M059J (cell line): ENCODE results near the gene DPF3. TPM values are rescaled to one million over a fixed set of nuclear protein-coding genes. Genes with fewer than 3 reads are reported as not detected.
A peak's percentile ranks its signal among the peaks of the same experiment; 100 is the strongest.

Source experiments
- DNase-seq: peaks from one replicate; pipeline ENCODE4 v3.0.0-alpha.2; 2012; ENCODE audit warnings: low read depth
- total RNA-seq: library from RNA; depleted of rRNA; stranded (reverse); fragments of >200 nt; shearing (Covaris generic); gene quantifications from 2 replicates; pipeline ENCODE4 v1.2.3, GENCODE V29; 2014

DPF3 gene
- total RNA-seq, 1 experiment from 2014 or later = 8.3 TPM

DNA sequence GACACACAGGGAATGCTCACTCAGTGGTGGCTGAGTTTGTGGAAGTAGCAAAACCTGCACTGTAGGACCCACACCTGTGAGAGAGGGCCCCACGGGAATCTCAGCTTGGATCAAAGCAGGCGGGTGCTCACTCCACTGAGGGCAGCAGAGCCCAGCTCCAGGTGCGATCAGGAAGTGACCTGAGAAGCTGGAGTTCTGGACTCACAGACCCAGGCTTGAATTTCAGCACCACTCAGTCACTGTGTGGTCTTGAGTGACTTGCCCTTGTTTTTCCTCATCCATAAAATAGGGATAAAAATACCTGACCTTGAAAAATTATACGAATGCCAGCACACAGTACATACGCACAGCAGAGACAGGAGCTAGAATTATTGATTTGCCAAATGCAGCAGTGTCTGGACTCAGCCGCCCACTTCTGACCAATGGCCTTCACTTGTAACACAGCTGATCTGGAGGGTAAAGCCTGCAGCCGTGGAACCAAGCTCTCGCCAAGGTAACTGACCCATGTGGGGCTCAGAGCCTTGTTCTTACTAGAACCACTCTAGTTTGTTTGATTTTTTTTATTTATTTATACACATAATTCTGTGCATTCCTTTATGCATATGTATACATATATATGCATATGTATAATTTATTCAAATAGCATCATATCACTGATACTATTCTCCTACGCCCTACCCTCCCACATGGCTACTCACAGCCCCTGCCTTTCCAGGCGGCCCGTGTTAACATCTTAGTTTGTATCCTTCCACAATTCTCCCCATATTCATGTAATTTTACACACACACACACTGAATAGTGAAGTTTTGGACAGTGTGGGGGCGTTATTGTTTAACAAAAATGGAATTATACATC is 53.9 kb downstream of the DPF3 start:
- DNase-seq = no peak

DNA sequence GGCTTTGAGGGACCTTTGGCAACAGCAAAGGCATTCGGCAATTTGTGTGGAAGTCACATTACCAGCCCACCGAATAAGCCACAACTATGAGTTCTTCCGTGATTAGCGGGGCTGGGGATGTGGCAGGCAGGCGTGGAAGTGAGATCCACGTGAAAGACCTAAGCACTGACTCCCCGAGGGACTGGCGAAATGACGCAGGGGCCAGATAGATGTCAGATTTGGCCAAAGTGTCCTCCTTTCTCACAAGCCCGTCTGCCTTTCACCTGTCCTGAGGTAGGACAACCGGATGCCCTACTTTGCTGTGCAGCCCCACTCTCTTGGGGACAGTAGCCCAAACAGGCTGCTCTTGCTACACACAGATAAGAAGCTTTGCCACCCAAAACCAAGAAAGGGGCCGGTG is 54.5 kb downstream of the DPF3 start:
- no peak for DNase-seq

DNA sequence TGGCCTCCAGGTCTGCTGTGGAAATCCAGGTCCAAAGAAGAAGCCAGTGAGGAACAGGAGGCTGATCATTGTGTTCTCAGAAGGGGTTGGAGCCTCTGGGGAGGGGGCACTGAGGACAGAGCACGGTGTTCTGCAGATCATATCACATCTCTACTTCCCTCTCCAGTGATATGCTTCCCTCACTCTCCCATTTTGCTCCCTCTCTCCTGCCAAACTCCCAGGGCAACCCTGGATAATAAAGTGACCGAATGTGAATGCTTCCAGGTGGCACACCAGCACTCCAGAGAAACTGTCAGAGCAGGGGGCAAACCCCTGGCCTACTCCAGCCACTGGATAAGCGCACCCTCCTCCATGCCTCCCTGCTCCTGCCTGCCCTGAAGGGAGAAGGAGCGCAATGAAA is 57.8 kb downstream of the DPF3 start:
- no peak for DNase-seq

DNA sequence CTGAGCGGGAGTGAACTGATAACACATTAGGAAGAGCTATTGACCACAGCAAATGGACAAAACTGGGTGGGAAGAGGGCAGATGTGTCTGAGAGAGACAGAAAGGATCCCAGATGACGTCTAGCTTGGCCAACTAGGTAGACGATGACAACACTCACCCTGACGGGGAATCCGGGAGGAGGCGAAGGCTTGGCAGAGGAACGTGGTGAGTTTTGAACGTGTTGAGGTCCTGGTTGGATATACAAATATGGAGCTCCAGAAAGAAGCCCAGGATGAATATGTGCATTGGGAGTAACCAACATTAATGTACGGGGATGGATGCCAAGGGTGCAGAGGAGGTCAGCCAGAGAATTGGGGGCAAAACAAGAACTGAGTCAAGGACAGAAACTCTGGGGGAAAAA is 60.7 kb downstream of the DPF3 start:
- no peak for DNase-seq

DNA sequence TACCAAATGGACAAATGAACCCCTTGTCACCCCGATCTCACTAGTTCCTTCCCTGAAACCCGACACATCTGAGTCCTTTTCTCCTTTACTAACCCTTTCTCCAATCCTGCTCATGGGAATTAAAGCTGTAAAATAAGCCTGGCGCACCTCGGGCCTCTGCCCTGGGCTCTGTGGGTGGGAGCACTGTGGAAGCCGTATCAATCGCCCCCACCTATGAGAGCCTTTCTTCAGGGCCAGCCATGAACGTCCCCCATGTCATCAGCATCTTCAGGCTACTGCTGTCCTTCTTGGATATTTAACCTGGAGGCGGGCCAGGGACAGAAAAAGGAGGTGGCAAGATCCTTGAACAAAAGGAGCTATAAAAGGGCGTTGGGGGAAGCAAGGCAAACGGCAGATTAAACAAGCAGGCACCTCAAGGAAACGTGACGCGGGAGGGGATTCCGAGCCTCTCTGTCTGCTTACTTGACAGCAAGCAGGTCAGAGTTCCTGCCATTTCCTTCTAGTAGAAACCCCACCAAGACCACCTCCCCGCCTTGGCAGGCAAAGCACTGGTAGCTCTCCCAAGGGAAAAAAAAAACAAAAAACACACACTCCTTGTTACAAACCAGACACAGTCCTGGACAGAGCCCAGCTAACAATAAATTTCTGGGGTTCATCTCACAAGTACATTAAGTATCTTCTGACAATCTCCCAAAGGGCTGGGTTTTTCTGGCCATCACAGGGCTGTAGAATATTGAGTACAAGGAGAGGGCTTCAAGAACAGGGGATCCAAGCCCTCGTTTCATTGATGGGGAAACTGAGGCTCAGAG is 62.9 kb downstream of the DPF3 start:
- DNase-seq = no peak

DNA sequence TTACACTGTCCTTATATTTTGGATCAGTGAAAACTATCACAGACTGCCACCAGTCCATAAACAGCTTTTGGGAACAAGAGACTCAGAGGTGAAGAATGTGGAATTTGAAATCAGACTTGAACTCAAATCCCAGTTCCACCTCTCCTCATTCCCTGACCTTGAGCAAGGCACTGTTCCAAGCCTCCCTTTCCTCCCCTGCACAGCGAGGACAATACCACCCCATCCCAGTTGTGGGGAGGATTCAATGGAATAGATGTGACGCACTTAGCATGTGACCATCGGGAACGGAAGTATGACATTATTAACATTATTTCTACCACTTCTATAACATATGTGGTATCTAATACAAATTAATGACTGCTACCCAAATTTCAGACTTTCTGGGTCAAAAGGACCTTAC is 63.5 kb downstream of the DPF3 start:
- no peak for DNase-seq

DNA sequence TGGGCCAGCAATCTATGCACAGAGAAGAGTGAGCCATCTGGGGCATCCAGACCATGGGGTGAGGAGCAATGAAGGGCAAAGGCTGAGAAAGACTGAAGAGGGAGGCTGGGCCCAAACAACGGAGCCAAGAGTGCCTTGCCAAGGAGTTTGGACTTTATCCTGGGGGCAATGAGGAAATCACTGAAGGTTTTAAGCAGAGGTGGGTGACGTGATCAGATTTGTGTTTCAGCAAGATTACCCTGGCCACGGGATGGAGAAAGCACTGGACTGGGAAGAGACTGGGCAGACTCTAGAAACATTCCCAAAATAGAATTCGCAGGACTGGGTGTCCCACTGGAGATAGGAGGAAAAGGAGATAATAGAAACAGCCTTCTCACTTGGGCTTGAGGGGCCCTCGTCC is 65.3 kb downstream of the DPF3 start:
- DNase-seq = no peak

DNA sequence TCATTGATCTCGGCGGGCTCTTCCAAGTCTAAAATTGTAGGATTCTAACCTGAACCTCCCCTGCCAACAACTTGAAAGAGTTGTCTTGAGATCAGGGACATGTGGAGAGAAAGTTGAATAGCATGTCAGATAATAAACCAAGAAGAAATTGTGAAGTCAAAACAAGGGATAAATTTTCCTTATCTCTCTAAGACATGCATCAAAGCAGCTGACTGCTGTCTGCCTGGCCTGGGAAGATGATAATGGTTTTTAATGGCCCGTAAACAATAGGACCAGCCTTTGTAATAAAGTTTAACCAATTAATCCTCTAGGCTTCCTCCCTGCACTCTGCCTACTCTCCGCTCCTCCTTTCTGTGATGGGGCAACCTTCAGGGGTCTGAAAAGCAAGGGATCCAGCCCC is 67.9 kb downstream of the DPF3 start:
- DNase-seq = no peak

DNA sequence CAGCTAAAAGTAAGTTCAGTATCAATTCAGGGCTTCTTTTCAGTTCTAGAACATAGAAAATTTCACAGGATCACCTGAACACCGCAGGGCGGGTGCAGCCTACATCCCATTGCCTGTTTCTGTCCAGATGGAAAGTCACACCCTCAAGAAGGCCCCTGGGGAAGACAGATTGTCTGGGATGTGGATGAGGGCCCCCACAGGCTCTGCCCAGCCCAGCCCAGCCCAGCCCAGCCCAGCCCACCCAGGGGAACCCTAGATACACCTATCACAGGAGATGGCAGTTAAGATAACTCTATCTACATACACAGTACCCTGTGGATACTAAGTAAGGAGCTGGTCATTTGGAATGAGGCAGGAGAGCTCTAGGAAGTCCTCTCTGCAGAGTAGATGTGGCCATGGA is 68.4 kb downstream of the DPF3 start:
- DNase-seq = no peak

DNA sequence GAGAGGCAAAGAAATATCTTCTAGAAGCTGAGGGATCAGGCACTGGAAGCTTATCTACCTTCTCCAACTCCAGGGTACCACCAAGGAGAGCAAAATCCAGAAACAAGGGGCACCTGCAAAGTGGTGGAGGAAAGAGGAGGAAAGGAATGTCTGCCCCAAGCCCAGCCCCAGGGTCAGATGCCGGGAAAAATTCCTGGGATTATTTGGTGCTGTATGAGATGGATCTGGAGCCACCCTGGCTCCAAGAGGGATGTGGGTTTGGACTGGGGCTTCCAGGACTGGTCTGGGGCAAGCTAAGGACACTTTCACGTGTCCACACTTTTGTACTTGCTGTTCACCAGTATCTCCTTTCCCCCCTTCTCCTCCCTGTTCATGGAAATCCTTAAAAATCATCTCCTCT is 69.8 kb downstream of the DPF3 start:
- DNase-seq = no peak

DNA sequence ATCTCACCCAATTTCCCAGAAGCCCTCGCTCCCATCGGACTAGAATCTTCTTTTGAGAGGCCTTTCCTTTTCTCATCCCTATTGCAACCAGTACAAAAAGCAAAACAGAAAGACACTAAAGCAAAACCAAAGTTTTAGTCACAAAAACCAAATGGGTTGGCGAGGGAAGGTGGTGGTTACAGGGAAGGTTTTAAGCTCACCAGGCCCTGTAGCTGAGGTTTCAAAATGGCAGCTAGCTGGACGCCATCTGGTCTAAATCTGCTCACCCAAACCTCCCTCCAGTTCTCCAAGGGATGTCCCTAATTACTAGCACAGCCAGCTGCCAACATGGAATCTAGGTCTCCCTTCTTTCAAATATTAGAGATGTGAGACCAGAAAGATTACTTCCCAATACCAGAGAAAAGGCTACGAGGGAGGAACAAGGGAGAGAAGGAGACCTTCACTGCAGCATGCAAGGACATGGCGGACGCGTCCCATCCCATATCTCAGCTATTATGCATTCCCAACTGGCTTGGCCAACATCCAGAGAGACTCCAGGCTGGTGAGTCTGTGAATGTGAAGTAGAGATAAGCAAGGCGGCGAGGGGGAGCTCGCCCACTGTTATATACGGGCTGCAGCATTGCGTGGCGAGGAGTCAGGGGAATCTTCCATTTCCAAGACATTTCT is 70.8 kb downstream of the DPF3 start:
- no peak for DNase-seq

DNA sequence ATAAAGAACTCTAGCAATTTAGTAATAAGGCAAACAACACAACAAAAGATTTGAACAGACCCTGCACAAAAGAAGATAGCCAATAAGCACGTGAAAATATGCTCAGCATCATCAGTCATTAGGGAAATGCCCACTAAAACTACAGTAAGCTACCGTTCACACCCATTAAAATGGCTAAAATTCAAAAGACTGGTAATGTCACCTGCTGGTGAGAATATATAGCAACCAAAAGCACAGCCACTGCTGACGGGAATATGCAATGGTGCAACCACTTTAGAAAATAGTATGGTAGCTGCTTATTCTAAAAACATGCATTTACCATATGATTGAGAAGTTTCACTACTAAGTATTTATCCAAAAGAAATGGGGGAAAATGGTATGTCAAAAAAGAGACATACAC is 74.9 kb downstream of the DPF3 start:
- DNase-seq = no peak

DNA sequence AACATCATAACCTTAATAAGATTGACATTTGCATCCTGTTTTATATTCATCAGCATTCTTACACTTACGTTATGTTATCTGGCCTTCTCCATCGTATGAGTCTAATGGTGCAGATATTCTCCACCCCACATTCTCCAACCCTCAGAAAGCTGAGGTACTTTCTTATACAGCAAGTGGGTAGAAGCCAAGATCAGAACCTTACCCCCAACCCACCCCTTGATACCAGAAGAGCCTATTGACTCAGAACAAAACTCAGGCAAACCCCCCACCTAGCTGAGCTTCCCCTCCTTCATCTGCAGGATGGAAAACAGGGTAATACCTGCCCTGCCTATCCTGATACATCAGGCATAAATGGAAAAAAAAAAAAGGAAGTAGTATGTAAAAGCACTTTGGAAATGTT is 77.6 kb downstream of the DPF3 start:
- DNase-seq = no peak

DNA sequence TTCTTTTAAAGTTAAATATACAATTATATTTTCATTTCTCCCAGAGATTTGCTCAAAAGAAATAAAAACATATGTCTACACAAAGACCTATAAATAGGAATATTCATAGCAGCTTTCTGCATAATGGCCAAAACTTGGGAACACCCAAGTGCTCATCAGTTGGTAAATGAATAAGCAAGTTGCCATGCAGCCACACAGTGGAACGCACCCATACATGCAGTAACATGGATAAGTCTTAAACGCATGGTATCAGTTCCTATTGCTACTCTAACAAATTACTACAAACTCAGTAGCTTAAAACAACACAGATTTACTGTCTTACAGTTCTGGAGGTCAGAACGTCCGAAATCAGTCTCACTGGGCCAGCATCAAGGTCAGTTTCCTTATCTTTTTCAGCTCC is 78.5 kb downstream of the DPF3 start:
- no peak for DNase-seq

DNA sequence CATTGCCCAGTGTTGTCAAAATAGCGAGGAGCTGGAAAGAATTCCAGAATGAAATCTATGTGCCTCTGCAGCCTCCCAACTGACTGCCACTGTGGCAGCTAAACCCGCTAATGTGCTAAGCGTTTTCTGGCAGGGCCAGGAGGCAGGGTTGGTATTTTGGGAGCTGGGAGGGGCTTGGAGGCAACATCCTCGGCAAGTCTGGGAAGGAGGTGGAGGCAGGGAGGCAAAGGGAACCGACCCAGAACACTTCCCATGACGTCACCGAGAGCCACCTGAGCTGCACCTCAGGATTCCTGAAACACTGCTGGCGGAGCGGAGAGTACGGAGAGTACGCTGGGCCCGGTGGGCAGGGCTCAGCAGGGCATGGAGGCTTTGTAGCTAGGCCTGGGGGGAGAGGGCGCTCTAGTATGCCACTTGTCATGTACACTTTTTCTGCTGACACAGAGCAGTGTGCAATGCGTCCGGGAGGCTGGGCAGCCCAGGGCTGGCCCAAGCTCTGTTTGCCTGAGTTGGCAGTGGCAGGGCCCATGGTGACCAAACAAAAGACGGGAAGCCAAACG is 81.5 kb downstream of the DPF3 start:
- DNase-seq = no peak

DNA sequence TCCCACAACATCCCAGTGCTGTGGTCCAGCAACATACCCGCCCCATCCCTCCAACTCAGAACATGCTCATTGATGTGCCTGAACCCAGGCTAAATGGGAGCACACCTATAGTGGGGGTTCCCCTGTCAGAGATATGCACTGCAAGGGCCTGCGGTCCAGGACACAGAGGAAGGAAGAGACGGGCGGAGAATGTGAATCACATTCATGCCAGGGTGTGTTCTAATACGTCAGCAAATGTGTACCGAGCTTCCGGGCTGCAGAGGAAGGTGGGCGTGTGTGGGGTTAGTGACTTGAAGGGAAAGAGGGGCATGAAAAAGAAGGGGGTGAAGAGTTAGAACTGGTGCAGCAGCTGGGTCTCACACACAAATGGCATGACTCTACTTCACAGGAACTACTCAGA is 83.7 kb downstream of the DPF3 start:
- DNase-seq = no peak

DNA sequence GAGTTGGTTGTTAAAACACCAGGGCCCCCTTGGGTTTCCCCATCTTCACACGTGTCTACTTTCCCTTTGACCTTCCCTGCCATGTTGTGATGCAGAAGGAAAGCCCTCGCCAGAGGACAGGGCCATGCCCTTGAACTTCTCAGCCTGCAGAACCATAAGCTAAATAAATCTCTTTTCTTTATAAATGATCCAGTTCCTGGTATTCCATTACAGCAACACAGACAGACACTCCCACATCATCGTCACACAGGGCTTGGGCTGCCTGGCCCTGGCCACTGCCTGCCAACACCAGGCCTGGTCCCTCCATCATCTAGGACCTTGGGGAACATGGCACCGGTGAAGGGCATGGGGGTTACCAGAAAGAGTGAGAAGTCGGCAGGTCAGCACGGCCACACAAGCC is 84.8 kb downstream of the DPF3 start:
- no peak for DNase-seq

DNA sequence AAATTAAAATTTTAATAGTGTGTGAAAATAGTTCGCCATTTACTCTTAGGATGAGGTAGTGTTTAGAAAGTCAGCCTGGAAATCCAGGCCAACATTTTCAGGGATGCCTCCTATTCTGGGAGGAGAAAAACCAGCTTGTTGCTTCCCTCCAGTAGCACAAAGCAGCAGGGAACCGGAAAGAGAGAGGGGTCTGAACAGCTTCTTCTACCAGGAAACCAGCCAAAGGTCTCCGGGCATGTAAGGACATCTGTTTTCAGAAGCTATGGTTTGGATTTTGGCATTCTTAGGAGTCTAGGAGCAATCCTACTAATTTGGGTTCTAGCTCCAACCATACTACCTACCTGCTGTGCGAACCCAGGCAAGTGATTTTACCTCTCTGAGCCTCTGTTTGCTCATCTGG is 85.3 kb downstream of the DPF3 start:
- DNase-seq = no peak

DNA sequence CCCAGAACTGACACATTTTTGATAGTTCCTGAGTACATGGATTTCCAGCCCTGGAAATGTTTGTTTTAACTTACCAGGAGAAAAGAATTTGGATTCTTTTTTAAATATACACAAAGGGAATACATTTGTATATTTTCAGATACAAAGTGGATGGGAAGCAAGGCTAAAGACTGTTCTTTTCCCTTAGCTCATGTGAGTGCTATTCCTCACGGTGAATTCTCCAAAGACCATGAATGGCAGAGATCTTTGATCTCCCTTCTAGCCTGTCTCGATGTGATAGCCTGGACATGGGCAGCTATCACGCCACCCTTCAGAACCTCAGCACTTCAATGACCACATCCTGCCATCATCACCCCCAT is 91.3 kb downstream of the DPF3 start:
- no peak for DNase-seq

DNA sequence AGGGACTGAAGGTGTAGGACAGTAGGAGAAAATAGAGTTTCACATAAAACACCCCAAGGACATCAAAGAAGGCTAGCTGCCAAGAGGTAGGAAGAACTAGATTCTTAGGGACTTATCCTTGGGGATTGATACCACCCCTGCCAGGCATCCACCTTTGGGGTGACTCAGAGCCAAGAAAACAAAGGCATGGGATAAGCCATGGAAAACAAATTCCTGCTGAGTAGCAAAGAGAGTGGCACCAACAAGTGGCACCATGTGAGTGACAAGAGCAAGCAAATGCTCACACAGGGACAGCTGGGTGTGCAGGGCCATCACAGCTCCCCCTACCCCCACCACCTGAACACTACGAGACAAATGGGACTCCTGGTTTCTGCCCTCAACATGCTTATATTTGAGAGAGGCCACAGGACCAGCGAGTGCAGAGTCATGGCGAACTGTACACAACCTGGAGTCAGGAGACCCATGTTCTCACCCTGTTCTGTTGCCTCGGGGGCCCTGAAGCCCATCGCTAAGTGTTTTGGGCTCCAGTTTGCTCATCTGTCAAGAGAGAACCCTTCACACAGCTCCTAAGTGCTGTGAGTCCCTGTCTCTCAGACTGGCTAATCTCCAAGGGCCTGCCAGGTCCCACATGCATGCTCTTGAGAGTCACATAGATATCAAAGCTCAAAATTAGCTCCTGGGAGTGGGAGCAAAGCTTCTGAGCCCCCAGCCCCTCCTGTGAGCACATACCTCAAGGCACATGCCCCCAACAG is 91.9 kb downstream of the DPF3 start:
- peak; percentile 71 for DNase-seq

DNA sequence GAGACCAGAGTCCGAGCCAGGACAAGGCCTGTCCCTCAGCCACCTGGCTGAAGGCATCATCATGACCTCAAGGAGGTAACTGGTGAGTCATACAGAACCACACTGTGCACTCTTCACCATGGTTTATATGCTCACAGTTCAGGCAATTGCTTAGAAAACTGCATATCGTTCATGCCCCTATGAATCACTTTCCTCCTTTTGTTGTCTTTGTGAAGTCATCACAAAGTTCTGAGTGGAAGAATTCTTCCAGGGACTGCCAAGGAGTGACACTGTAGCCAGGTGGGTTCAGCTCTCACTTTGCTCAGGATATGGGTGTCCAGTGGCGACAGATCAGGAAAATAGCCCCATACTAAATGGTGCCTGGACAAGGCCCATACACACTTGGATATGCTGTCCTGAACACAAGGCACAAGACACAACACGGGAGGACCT is 92.5 kb downstream of the DPF3 start:
- peak; percentile 98 for DNase-seq
